Upper lobe of left lung (tissue), 6 donors: ENCODE results near the gene ABR. TPM values are rescaled to one million over a fixed set of nuclear protein-coding genes. Genes with fewer than 3 reads are reported as not detected.

Source experiments
- ATAC-seq, 2 donors: fragments of 200-7000 bp; cut with Tn5 transposase; one replicate each; pipeline ENCODE4 v1.9.1; 2022; ENCODE audit warnings: mild to moderate bottlenecking in 2 of 2, moderate library complexity in 2 of 2; ENCODE audit not compliant: low FRiP score in 2 of 2
- DNase-seq, 2 donors: peaks; one replicate each; pipeline ENCODE4 v3.0.0-alpha.2; 2019 to 2020
- H3K27ac ChIP-seq, 4 donors: fragments of 200-600 bp; sonication (generic); one replicate each; pipeline ENCODE4 v1.5.1; 2016 to 2019
- H3K27me3 ChIP-seq, 4 donors: fragments of 200-600 bp; sonication (generic); one replicate each; pipeline ENCODE4 v1.5.1; 2017 to 2019
- H3K36me3 ChIP-seq, 4 donors: fragments of 200-600 bp; sonication (generic); one replicate each; pipeline ENCODE4 v1.5.1; 2016 to 2019
- H3K4me1 ChIP-seq, 4 donors: fragments of 200-600 bp; sonication (generic); one replicate each; pipeline ENCODE4 v1.5.1; 2018 to 2019
- H3K4me3 ChIP-seq, 4 donors: fragments of 200-600 bp; sonication (generic); one replicate each; pipeline ENCODE4 v1.5.1; 2017 to 2019; ENCODE audit warnings: mild to moderate bottlenecking in 2 of 4, moderate library complexity in 1 of 4
- H3K9me3 ChIP-seq, 4 donors: fragments of 200-600 bp; sonication (generic); one replicate each; pipeline ENCODE4 v1.5.1; 2018 to 2019
- EP300 ChIP-seq, 4 donors: sonication (generic); formaldehyde crosslinking; IDR thresholded peaks; one replicate each; pipeline ENCODE4 v1.5.1; 2017; ENCODE audit warnings: antibody characterized with exemption in 4 of 4, control low read depth in 2 of 4
- POLR2A ChIP-seq, 4 donors: fragments of 450-650 bp; IDR thresholded peaks; one replicate each; pipeline ENCODE4 v1.5.1; 2016 to 2017; ENCODE audit warnings: antibody characterized with exemption in 4 of 4, mild to moderate bottlenecking in 2 of 4
- POLR2AphosphoS5 ChIP-seq, 2 donors: sonication (generic); formaldehyde crosslinking; IDR thresholded peaks; one replicate each; pipeline ENCODE4 v1.5.1; 2017; ENCODE audit warnings: antibody characterized with exemption in 2 of 2
- WGBS, 2 donors: methylation state at CpG; one replicate each; pipeline ENCODE4 v1.1.5; 2017 to 2018; 5-methylcytosine and 5-hydroxymethylcytosine counted together
- total RNA-seq, 6 donors: library from RNA; depleted of rRNA in 4 of 6; stranded (reverse); fragments of >200 nt in 4 of 6; gene quantifications; one replicate each; pipeline versions ENCODE4 v1.1.0 to v1.2.1, GENCODE V29; 2016 to 2021
- TF ChIP-seq, protein P1 (sequence below), 6 experiments: fragments of 450-650 bp in 4 of 6; fragments of 200-600 bp in 2 of 6; sonication (generic) in 2 of 6; IDR thresholded peaks; one replicate each; pipeline ENCODE4 v1.5.1; 2016 to 2019; ENCODE audit warnings: antibody characterized with exemption in 6 of 6
- donor health status: DM: no; HTN: no; CAD: no; lungs with moderate emphysema.
- donor health status: DM: no; HTN: yes; CAD: no; lungs with severe emphysema.

Gene ABR
- total RNA-seq, 6 donors from 2014 or later, result 117 to 645 (median 206) TPM

GRCh38 chr17:1227365-1227764 lies 47.6 kb upstream of the ABR start:
- Histone ChIP-seq H3K27me3 (peaks cover 0 to 24% (median 4%) of the 10 kb centered on the region in 4 donors), H3K9me3 (no peaks in the 10 kb centered on the region), H3K4me1 (peaks cover 25 to 48% (median 30%) of the 10 kb centered on the region in 4 donors), H3K4me3 (peak overlapping the region in 3 of 4 donors; percentile 58 to 84 (median 72)), H3K27ac (no peak overlapping the region), H3K36me3 (no peaks in the 10 kb centered on the region)
- ATAC-seq (no peak), DNase-seq (no peak)
- no peak for TF ChIP-seq POLR2A (IDR thresholded peaks at IDR 0.05)
- no peak for TF ChIP-seq POLR2AphosphoS5 (IDR thresholded peaks at IDR 0.05)
- TF ChIP-seq, protein P1, sequence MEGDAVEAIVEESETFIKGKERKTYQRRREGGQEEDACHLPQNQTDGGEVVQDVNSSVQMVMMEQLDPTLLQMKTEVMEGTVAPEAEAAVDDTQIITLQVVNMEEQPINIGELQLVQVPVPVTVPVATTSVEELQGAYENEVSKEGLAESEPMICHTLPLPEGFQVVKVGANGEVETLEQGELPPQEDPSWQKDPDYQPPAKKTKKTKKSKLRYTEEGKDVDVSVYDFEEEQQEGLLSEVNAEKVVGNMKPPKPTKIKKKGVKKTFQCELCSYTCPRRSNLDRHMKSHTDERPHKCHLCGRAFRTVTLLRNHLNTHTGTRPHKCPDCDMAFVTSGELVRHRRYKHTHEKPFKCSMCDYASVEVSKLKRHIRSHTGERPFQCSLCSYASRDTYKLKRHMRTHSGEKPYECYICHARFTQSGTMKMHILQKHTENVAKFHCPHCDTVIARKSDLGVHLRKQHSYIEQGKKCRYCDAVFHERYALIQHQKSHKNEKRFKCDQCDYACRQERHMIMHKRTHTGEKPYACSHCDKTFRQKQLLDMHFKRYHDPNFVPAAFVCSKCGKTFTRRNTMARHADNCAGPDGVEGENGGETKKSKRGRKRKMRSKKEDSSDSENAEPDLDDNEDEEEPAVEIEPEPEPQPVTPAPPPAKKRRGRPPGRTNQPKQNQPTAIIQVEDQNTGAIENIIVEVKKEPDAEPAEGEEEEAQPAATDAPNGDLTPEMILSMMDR (IDR thresholded peaks at IDR 0.05), result no peak
- no peak for TF ChIP-seq EP300 (IDR thresholded peaks at IDR 0.05)
- 79 to 87% methylated on average over 5 of the region's 5 CpGs for WGBS, 2 donors

DNA sequence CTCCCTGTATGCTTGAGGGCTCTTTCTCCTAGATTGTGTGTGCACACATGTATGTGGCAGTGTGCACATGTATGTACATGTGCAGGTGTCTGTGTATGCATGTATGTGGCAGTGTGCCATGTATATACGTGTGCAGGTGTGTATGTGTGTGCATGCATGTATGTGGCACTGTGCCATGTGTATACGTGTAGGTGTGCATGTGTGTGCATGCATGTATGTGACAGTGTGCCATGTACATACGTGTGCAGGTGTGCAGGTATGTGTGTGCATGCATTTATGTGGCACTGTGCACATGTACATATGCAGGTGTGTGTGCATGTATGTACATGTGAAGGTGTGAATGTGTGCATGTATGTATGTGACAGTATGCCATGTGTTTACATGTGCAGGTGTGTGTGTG lies 46.5 kb upstream of the ABR start:
- 87 to 93% methylated on average over 3 of the region's 3 CpGs for WGBS, 2 donors
- TF ChIP-seq POLR2A (IDR thresholded peaks at IDR 0.05) (no peak), EP300 (IDR thresholded peaks at IDR 0.05) (no peak), POLR2AphosphoS5 (IDR thresholded peaks at IDR 0.05) (no peak)
- TF ChIP-seq, protein P1 (IDR thresholded peaks at IDR 0.05), result no peak
- DNase-seq (no peak), ATAC-seq (no peak)
- Histone ChIP-seq H3K4me1 (peaks cover 19 to 39% (median 29%) of the 10 kb centered on the region in 4 donors), H3K4me3 (no peak overlapping the region), H3K27me3 (peaks cover 0 to 24% (median 4%) of the 10 kb centered on the region in 4 donors), H3K9me3 (no peaks in the 10 kb centered on the region), H3K36me3 (no peaks in the 10 kb centered on the region), H3K27ac (no peak overlapping the region)

DNA sequence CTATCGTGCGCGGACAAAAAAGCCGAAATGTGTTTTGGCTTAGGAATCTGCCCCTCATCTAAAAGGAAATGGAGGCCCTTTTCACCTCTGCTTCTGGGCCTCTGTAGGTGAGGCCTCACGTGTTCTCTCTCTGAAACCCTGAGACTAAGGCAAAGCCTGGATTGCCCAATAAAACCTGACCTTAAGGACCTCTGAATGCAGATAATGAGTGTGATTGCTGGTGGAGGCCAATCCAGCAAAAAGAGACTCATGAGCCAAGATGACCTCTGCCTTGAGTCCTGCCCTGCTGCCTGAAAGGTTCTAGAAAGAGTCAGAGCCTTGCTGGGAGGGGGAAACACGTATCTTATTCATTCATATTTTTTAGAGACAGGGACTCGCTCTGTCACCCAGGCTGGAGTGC lies 44.5 kb upstream of the ABR start:
- Histone ChIP-seq H3K4me1 (peaks cover 10 to 19% (median 16%) of the 10 kb centered on the region in 4 donors), H3K27me3 (peaks cover 0 to 19% (median 2%) of the 10 kb centered on the region in 4 donors), H3K36me3 (no peaks in the 10 kb centered on the region), H3K9me3 (no peaks in the 10 kb centered on the region), H3K27ac (no peak overlapping the region), H3K4me3 (no peak overlapping the region)
- ATAC-seq, result no peak
- TF ChIP-seq, protein P1 (IDR thresholded peaks at IDR 0.05), result no peak
- TF ChIP-seq POLR2AphosphoS5 (IDR thresholded peaks at IDR 0.05) (no peak), EP300 (IDR thresholded peaks at IDR 0.05) (no peak), POLR2A (IDR thresholded peaks at IDR 0.05) (no peak)
- DNase-seq, result no peak
- WGBS, 2 donors, result 89 to 92% methylated on average over 7 of the region's 7 CpGs

DNA sequence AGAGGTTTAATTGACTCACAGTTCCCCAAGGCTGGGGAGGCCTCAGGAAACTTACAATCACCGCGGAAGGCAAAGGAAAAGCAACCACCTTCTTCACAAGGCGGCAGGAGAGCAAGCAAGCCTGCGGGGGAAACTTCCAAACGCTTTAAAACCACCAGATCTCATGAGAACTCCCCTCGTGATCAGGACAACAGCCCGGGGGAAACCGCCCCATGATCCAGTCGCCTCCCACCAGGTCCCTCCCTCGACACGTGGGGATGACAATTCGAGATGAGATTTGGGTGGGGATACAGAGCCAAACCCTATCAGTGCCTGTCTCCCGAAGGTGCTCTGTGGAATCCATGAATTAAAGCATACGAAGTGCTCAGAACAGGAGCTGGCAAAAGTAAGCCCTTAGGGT lies 43.9 kb upstream of the ABR start:
- H3K4me1 ChIP-seq, result peaks cover 6 to 14% (median 13%) of the 10 kb centered on the region in 4 donors
- H3K27me3 ChIP-seq, result peaks cover 0 to 12% (median 0%) of the 10 kb centered on the region in 4 donors
- TF ChIP-seq POLR2AphosphoS5 (IDR thresholded peaks at IDR 0.05) (no peak), POLR2A (IDR thresholded peaks at IDR 0.05) (no peak), EP300 (IDR thresholded peaks at IDR 0.05) (no peak)
- TF ChIP-seq, protein P1 (IDR thresholded peaks at IDR 0.05), result no peak
- DNase-seq (no peak), ATAC-seq (no peak)
- no peaks in the 10 kb centered on the region for H3K36me3 ChIP-seq
- no peak overlapping the region for H3K27ac ChIP-seq
- no peak overlapping the region for H3K4me3 ChIP-seq
- WGBS, 2 donors, result 84 to 90% methylated on average over 14 of the region's 14 CpGs
- no peaks in the 10 kb centered on the region for H3K9me3 ChIP-seq

DNA sequence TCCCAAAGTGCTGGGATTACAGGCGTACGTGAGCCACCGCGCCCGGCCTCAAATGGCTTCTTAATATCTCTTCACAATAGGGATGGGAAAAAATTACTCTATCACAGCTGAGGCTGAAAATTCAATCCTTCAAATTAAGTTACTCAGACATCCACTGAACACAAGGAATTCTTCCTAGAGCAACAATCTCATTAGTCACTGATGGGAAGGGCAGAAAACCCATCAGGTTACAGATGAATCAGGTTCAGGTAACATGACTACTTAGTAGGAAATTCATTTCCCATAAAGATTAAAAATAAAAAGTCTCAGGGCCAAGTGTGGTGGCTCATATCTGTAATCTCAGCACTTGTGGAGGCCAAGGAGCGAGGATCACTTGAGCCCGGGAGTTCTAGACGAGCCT lies 42.5 kb upstream of the ABR start:
- Histone ChIP-seq H3K27me3 (no peaks in the 10 kb centered on the region), H3K4me1 (peaks cover 0 to 4% (median 0%) of the 10 kb centered on the region in 4 donors), H3K27ac (no peak overlapping the region), H3K36me3 (no peaks in the 10 kb centered on the region), H3K4me3 (no peak overlapping the region), H3K9me3 (no peaks in the 10 kb centered on the region)
- 95 to 97% methylated on average over 8 of the region's 8 CpGs for WGBS, 2 donors
- DNase-seq (no peak), ATAC-seq (no peak)
- TF ChIP-seq, protein P1 (IDR thresholded peaks at IDR 0.05), result no peak
- no peak for TF ChIP-seq EP300 (IDR thresholded peaks at IDR 0.05)
- TF ChIP-seq POLR2A (IDR thresholded peaks at IDR 0.05), result no peak
- no peak for TF ChIP-seq POLR2AphosphoS5 (IDR thresholded peaks at IDR 0.05)
